Neural cell (in vitro differentiated cells): Measurements from ENCODE around the gene RPL18. TPM values are rescaled to one million over a fixed set of nuclear protein-coding genes. Genes with fewer than 3 reads are reported as not detected.

ENCODE experiments used
- H2AFZ ChIP-seq: fragments of 200-600, 300-800 bp; sonication (generic), shearing (Covaris generic); 2 replicates; pipeline ENCODE4 v1.6.0; 2014; ENCODE audit warnings: low read depth, mild to moderate bottlenecking, antibody characterized with exemption, low read length, moderate library complexity
- H3F3A ChIP-seq: fragments of 200-600 bp; shearing (Covaris generic); 2 replicates; pipeline ENCODE4 v1.6.1; 2016; ENCODE audit warnings: mild to moderate bottlenecking, moderate library complexity, mixed read lengths, antibody characterized with exemption, low read length; ENCODE audit not compliant: insufficient read depth, poor library complexity, severe bottlenecking
- H3K27ac ChIP-seq: fragments of 200-600, 300-800 bp; sonication (generic), shearing (Covaris generic); 2 replicates; pipeline ENCODE4 v1.5.1; 2014; ENCODE audit warnings: mild to moderate bottlenecking, low read length, moderate library complexity
- H3K27me3 ChIP-seq: fragments of 300-800, 200-600 bp; sonication (generic), shearing (Covaris generic); 2 replicates; pipeline ENCODE4 v1.6.0; 2014; ENCODE audit warnings: mild to moderate bottlenecking, low read depth, low read length, moderate library complexity; ENCODE audit not compliant: insufficient read depth
- H3K36me3 ChIP-seq: fragments of 300-800, 200-600 bp; sonication (generic), shearing (Covaris generic); 2 replicates; pipeline ENCODE4 v1.5.1; 2014; ENCODE audit warnings: mild to moderate bottlenecking, antibody characterized with exemption, low read length, moderate library complexity; ENCODE audit not compliant: insufficient read depth
- H3K4me2 ChIP-seq: fragments of 300-800, 200-600 bp; sonication (generic), shearing (Covaris generic); 2 replicates; pipeline ENCODE4 v1.6.0; 2014; ENCODE audit warnings: mild to moderate bottlenecking, low read length
- H3K4me3 ChIP-seq: fragments of 300-800, 200-600 bp; sonication (generic), shearing (Covaris generic); 2 replicates; pipeline ENCODE4 v1.5.1; 2014; ENCODE audit warnings: mild to moderate bottlenecking, low read length, moderate library complexity
- H3K79me2 ChIP-seq: fragments of 200-600 bp; shearing (Covaris generic); replicated peaks from 2 replicates; pipeline ENCODE4 v1.6.0; 2014; ENCODE audit warnings: mild to moderate bottlenecking, low read length, moderate library complexity; ENCODE audit not compliant: insufficient read depth
- H3K9ac ChIP-seq: fragments of 300-800, 200-600 bp; sonication (generic), shearing (Covaris generic); 2 replicates; pipeline ENCODE4 v1.6.1; 2016; ENCODE audit warnings: mild to moderate bottlenecking, low read length, mixed read lengths
- H3K9me2 ChIP-seq: fragments of 200-600 bp; shearing (Covaris generic); 2 replicates; pipeline ENCODE4 v1.6.1; 2016; ENCODE audit warnings: mild to moderate bottlenecking, low read length, mixed read lengths; ENCODE audit not compliant: insufficient read depth
- H3K9me3 ChIP-seq: fragments of 200-600, 300-800 bp; sonication (generic), shearing (Covaris generic); 2 replicates; pipeline ENCODE4 v1.6.1; 2016; ENCODE audit warnings: mild to moderate bottlenecking, mixed run types, low read length, moderate library complexity, mixed read lengths
- H4K20me1 ChIP-seq: fragments of 200-600 bp; shearing (Covaris generic); 2 replicates; pipeline ENCODE4 v1.6.1; 2016; ENCODE audit warnings: mild to moderate bottlenecking, mixed run types; ENCODE audit not compliant: insufficient read depth
- EP300 ChIP-seq: fragments of 450-650 bp; conservative IDR thresholded peaks from 2 replicates; pipeline ENCODE4 v1.6.1; 2014; ENCODE audit warnings: antibody characterized with exemption, mild to moderate bottlenecking, moderate library complexity; ENCODE audit not compliant: poor library complexity, severe bottlenecking
- EZH2 ChIP-seq: fragments of 200-600, 300-800 bp; shearing (Covaris generic), sonication (generic); IDR thresholded peaks from 2 replicates; pipeline ENCODE4 v1.6.1; 2014; ENCODE audit warnings: antibody characterized with exemption, low read length, borderline replicate concordance, mild to moderate bottlenecking; ENCODE audit not compliant: insufficient read depth, poor library complexity, severe bottlenecking
- MXI1 ChIP-seq: fragments of 450-650 bp; conservative IDR thresholded peaks from 2 replicates; pipeline ENCODE4 v1.6.1; 2014; ENCODE audit warnings: antibody characterized with exemption, mild to moderate bottlenecking; ENCODE audit not compliant: poor library complexity, severe bottlenecking
- POLR2AphosphoS5 ChIP-seq: IDR thresholded peaks from 2 replicates; pipeline ENCODE4 v1.6.1; 2012
- RAD21 ChIP-seq: fragments of 450-650 bp; conservative IDR thresholded peaks from 2 replicates; pipeline ENCODE4 v1.6.1; 2014; ENCODE audit warnings: antibody characterized with exemption, mild to moderate bottlenecking, moderate library complexity
- SMC3 ChIP-seq: fragments of 450-650 bp; conservative IDR thresholded peaks from 2 replicates; pipeline ENCODE4 v1.6.1; 2014; ENCODE audit warnings: antibody characterized with exemption, mild to moderate bottlenecking, moderate library complexity; ENCODE audit not compliant: poor library complexity
- TAF1 ChIP-seq: IDR thresholded peaks from 2 replicates; pipeline ENCODE4 v1.6.1; 2012; ENCODE audit warnings: low read depth
- polyA plus RNA-seq: library from polyadenylated mRNA; depleted of rRNA; stranded (reverse); fragments of >200 nt; gene quantifications from 2 replicates; pipeline ENCODE4 v1.2.3, GENCODE V29; 2014
- TF ChIP-seq, protein P1 (sequence below): fragments of 450-650 bp; IDR thresholded peaks from 2 replicates; pipeline ENCODE4 v1.5.1; 2014; ENCODE audit warnings: antibody characterized with exemption, mild to moderate bottlenecking, moderate library complexity; ENCODE audit not compliant: poor library complexity, severe bottlenecking
- TF ChIP-seq, protein P2 (sequence below): IDR thresholded peaks from 2 replicates; pipeline ENCODE4 v1.6.1; 2012; ENCODE audit warnings: borderline replicate concordance

RPL18 gene
- polyA plus RNA-seq, 1 donor from 2014 or later: 2,102 TPM

DNA sequence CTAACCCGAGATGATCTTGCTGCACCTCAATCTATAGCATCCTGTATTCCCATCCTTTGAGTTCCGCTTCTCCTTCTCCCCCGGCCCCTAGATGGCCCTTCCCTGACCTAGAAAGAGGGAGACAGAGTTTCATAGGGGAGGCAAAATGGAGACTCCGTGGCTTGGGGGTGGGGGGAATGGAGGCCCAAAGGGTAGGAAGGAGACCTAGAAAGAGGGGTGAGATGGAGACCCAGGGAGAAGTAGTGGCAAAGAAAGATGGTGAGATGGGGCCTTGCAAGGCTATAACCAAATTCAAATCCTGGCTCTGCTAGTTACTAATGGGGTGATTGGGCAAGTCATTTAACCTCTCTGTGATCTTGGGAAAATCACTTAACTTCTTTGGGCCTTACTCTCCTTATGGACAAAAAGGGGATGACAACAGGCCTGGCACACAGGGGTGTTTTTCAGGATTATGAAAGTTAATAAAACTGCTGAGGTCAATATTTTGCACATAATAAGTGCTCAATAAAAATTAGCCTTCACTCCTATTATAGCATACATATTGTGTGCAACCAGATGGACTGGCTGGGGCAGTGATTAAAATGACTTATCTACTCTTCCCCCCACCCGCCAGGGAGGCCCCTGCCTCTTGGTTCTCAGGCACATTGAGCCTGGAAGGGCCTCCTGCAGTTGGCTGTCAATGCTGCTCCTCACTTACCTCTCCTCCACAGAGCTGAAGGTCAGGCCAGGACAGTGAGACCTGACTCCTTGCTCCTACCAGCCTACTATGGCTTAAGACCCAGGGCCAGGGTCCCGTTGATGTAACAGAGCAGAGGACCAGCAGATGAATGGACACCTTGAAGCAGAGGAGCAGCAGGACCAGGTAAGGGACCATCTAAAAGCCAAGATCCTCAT, 961 bp upstream of the RPL18 start:
- H4K20me1 ChIP-seq: peaks cover 4% of the 10 kb centered on the region
- peak overlapping the region; percentile 37 for H2AFZ ChIP-seq
- peaks cover 5% of the 10 kb centered on the region for H3F3A ChIP-seq
- H3K36me3 ChIP-seq: peaks cover 3% of the 10 kb centered on the region
- H3K27me3 ChIP-seq: no peaks in the 10 kb centered on the region
- H3K9me3 ChIP-seq: no peaks in the 10 kb centered on the region
- H3K79me2 ChIP-seq: peaks cover 32% of the 10 kb centered on the region
- peak overlapping the region; percentile 88 for H3K4me3 ChIP-seq
- peak overlapping the region; percentile 83 for H3K27ac ChIP-seq
- no peaks in the 10 kb centered on the region for H3K9me2 ChIP-seq
- TF ChIP-seq MXI1 (no peak), EP300 (no peak), EZH2 (no peak), RAD21 (no peak), SMC3 (no peak), POLR2AphosphoS5 (no peak), TAF1 (no peak)
- TF ChIP-seq, protein P1, sequence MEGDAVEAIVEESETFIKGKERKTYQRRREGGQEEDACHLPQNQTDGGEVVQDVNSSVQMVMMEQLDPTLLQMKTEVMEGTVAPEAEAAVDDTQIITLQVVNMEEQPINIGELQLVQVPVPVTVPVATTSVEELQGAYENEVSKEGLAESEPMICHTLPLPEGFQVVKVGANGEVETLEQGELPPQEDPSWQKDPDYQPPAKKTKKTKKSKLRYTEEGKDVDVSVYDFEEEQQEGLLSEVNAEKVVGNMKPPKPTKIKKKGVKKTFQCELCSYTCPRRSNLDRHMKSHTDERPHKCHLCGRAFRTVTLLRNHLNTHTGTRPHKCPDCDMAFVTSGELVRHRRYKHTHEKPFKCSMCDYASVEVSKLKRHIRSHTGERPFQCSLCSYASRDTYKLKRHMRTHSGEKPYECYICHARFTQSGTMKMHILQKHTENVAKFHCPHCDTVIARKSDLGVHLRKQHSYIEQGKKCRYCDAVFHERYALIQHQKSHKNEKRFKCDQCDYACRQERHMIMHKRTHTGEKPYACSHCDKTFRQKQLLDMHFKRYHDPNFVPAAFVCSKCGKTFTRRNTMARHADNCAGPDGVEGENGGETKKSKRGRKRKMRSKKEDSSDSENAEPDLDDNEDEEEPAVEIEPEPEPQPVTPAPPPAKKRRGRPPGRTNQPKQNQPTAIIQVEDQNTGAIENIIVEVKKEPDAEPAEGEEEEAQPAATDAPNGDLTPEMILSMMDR: no peak
- TF ChIP-seq, protein P2, sequence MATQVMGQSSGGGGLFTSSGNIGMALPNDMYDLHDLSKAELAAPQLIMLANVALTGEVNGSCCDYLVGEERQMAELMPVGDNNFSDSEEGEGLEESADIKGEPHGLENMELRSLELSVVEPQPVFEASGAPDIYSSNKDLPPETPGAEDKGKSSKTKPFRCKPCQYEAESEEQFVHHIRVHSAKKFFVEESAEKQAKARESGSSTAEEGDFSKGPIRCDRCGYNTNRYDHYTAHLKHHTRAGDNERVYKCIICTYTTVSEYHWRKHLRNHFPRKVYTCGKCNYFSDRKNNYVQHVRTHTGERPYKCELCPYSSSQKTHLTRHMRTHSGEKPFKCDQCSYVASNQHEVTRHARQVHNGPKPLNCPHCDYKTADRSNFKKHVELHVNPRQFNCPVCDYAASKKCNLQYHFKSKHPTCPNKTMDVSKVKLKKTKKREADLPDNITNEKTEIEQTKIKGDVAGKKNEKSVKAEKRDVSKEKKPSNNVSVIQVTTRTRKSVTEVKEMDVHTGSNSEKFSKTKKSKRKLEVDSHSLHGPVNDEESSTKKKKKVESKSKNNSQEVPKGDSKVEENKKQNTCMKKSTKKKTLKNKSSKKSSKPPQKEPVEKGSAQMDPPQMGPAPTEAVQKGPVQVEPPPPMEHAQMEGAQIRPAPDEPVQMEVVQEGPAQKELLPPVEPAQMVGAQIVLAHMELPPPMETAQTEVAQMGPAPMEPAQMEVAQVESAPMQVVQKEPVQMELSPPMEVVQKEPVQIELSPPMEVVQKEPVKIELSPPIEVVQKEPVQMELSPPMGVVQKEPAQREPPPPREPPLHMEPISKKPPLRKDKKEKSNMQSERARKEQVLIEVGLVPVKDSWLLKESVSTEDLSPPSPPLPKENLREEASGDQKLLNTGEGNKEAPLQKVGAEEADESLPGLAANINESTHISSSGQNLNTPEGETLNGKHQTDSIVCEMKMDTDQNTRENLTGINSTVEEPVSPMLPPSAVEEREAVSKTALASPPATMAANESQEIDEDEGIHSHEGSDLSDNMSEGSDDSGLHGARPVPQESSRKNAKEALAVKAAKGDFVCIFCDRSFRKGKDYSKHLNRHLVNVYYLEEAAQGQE: no peak
- peak overlapping the region; percentile 68 for H3K9ac ChIP-seq
- H3K4me2 ChIP-seq: peak overlapping the region; percentile 90

DNA sequence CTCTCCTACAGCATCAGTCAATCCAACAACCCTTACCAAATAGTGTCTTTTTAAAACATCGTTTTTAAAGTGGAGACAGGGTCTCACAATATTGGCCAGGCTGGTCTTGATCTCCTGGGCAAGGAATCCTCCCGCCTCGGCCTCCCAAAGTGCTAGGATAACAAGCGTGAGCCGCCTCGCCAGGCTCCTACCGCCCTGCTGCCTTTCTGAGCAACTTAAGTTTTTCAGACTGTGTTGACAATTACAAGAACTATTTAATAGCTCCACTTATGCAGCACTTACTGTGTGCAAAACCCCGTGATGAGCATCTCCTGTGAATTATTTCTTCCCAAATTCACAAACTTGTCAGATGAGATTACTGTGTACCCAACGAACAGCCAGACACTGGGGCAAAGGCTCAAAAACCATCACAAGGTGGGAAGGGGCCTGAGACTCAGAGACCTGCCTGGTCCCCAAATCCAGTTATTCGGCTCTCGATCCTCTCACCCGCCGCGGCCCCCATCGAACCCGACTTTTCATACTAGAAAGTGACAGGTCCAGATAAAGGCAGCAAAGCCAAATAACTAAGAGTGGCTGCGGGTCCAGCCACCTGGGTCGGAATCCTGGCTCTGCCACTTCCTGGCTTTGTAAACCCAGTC, 581 bp downstream of the RPL18 start:
- TF ChIP-seq SMC3 (no peak), EP300 (no peak), EZH2 (no peak), RAD21 (no peak), TAF1 (no peak), MXI1 (no peak), POLR2AphosphoS5 (no peak)
- TF ChIP-seq, protein P1: no peak
- TF ChIP-seq, protein P2: no peak
- H4K20me1 ChIP-seq: peaks cover 4% of the 10 kb centered on the region
- H3K36me3 ChIP-seq: peaks cover 3% of the 10 kb centered on the region
- peaks cover 2% of the 10 kb centered on the region for H3F3A ChIP-seq
- peak overlapping the region; percentile 88 for H3K9ac ChIP-seq
- no peaks in the 10 kb centered on the region for H3K9me3 ChIP-seq
- peak overlapping the region; percentile 88 for H3K4me3 ChIP-seq
- no peaks in the 10 kb centered on the region for H3K27me3 ChIP-seq
- peaks cover 24% of the 10 kb centered on the region for H3K79me2 ChIP-seq
- H3K4me2 ChIP-seq: peak overlapping the region; percentile 88
- peak overlapping the region; percentile 83 for H3K27ac ChIP-seq
- H2AFZ ChIP-seq: peak overlapping the region; percentile 52
- H3K9me2 ChIP-seq: no peaks in the 10 kb centered on the region
